HG03108 (cell line): ENCODE measurements around the gene CHD6.

ENCODE experiments used
- ATAC-seq: cut with Tn5 transposase; IDR thresholded peaks from one replicate; pipeline ENCODE4 v1.9.1; 2021; ENCODE audit warnings: moderate library complexity; ENCODE audit not compliant: unreplicated experiment

The CHD6 gene

DNA sequence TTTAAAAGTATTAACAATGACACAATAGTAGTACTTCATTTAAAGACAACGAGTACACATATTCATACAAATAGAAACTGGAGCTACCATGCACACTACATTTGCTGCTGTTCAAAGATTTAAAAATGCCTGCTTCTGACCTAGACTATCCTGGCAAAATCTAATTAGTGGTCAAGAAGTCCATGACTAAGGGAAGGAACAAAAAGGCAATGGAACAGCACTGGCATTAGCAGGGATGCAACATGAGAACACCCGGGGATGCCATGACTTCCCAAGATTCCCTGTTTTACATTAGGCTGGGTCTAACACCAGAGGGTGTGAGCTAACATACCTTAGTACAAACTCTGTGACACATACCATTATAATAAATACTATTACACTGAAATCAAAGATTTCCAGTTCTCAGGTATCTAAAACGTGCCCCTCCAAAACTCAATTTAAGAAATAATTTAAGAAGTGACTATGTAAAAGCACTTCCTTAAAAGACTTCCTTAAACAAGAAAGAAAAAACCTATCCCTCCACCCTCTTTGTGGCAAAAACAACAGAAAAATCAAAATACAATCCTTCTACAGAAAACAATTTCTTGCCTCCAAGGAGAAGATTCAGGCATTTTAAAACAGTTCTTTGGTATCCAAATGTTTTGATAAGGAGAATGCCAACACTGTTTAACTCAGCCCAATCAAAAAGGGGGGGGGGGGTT lies 25.5 kb downstream of the CHD6 start:
- ATAC-seq = no peak

DNA sequence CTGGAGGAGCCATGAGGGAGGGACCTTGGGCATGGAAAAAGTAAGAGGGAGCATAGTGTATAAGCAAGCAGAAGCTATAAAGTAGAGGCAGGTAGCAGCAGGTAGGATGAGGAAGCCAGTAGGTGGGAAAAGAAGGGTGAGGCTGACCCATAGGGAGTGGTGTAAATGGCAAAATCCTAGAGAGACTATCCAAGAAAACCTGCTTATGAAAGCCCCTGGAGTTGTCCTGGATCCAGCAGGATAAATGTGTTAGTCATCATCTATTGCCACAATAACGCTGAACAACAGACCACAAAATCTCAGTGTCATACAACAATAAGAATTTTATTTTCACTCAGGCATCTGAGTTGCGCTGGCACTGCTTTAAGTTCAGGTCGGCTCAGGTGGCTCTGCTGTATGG lies 30.2 kb downstream of the CHD6 start:
- no peak for ATAC-seq

GRCh38 chr20:41587523-41587922 lies 30.7 kb downstream of the CHD6 start:
- ATAC-seq = no peak

GRCh38 chr20:41586772-41587171 lies 31.4 kb downstream of the CHD6 start:
- no peak for ATAC-seq

- ATAC-seq = no peak
Observed at GRCh38 chr20:41580350-41580749, 37.8 kb downstream of the CHD6 start.

DNA sequence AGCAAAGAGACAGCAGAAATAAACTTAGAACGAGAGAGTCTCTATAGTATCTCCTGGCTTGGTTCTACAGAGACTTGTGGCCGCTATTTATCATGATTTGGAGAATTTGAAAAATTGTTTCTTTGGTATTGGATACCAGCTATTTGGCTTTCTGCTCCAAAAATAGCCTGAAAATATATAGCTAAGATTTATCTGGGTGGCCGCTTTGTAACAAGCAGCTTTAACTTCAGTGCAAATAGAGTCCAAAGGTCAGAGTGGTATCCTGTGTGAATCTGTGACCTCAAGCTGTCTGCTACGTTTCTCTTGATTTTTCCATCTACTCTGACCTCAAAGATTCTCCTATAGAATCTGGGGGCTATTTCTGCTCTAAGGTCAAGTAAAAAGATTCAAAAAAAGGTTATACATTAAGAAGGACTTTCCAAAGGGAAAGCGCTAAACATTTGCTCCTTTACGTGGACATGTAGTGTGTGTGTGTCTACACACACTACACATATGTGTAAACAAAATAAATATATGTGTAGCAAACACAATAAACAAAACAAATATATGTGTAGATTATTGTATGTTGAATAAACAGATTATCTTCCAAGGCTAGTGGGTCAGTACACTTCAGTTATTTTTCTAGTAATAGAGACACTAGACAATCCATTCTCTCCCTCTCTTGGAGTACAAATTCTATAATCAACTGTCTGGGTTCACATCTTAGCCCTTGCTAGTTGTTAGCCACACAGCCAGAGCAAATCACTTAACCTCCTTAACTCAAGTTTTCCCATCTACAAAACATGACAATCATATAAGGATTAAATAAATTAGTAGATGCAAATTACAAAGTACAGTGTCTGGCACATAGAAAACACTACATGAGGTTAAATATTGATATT lies 40.8 kb downstream of the CHD6 start:
- no peak for ATAC-seq

DNA sequence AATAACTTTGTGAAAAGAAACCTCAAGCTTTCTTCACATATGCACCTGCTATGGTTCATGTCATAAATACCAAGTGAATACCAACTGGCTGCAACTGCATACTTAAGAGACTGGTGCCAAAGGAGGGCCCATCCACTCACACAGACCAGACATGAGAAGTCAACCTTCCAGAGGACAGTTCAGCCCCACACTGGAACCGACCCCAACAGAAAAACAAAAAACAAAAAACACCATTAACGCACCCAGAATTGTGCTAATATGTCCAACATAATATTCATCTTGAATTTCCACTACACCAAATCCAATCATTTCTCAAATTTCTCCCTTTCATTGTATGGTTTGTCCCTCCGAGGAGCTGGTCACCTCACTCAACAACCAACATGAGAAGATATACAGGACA lies 42.8 kb downstream of the CHD6 start:
- ATAC-seq = no peak

- ATAC-seq = no peak
Observed at GRCh38 chr20:41574802-41575389, 43.3 kb downstream of the CHD6 start.

DNA sequence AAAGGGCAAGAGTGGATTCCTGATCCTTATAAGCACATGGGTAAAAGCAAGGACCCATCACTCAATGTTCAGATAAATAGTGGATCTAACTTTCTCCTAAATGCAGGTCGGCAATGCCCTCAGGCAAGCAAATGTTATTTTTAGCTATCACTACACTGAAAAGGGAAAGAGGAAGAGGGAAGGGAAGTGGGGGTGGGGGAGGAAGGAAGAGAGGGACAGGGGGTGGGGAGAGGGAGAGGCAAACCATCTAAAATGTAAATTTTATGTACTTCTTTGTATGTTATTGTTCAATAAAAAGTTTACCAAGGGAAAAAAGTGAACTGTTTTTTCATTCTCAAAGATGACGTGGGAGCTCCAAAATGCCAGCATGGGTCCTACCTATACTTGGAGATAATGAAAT lies 44.2 kb downstream of the CHD6 start:
- no peak for ATAC-seq

- ATAC-seq = no peak
Observed at GRCh38 chr20:41572010-41572572, 46.1 kb downstream of the CHD6 start.

DNA sequence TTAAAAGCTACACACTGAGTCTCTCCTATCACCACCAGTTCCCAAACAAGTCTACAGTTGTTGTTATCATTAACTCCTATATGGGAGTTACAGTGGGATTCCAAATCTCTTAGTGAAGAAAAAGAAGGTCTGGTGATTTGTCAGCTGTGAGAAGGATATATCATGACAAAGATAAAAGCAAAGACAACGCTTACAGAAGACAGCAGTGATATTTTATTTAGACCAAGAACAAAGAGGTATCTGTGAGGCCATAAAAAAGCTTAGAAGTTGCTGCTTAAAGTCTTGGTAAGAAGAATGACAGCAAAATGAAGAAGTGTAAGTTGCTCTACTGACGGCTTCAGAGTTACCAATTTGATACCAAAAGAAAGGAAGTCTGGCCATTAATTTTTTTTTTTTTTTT lies 47.2 kb downstream of the CHD6 start:
- ATAC-seq = no peak

GRCh38 chr20:41570557-41570956 lies 47.6 kb downstream of the CHD6 start:
- ATAC-seq = no peak

GRCh38 chr20:41567615-41568014 lies 50.6 kb downstream of the CHD6 start:
- no peak for ATAC-seq

DNA sequence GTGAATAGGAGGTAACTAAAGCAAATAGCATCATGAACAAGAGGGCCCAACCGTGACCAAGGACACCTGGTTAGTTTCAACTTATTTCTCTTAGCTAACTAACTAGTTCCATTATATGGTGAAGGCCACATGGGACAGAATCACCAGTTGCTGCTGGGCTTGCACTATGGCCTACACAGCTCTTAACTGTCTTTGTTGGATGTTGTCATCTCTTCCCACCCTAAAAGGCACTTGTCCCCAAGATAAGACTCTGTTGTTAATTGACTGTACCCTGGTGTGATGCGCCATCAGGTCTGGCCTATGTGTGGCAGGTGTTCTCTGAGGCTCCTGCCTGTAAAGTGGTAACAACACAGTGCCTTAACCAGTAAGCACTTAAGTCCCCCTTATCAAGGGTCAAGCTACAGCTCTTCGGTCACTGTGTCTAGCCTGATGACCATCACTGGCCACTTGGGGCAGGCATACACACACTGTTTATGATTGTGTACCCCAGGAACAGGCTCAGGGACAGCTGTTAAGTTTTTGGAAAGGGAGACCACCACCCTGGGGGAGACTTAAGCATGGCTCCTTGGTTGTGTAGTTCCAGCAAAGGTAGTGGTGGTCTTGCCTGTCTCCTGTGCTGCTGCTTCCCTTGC lies 51.2 kb downstream of the CHD6 start:
- no peak for ATAC-seq

DNA sequence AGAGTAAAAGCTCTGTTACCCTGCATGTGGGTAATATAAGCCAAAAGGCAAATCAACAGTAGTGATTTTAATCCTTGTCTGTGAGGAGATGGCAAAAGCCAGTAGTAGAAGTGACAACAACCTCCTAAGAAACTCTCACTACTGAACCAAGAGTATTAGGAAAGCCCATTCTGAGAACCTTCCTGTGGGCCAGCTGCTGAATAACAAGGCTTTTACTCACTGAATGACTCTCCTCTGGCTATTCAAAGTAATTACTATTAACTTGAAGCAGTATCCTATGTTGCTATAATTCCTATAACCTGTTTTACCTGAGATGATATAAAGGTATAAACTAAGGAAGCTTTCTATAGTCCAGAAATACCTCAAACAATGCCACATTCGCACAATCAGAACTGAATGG lies 55.1 kb downstream of the CHD6 start:
- ATAC-seq = no peak

DNA sequence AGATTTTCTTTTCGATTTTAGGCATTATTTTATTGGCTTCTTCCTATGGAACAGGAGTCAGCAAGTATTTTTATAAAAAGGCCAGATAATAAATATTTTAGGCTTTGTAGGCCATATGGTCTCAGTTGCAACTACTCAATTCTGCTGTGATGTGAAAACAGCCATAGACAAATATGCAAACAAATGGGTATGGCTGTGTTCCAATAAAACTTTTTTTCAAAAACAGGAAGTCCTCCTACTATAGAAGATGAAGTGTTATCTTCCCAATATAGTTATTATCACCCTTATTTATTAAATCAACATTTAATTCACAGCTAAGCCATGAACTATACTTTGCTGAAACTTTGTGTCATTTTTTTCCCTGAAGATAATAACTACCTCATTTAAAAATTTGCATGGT lies 57.2 kb downstream of the CHD6 start:
- ATAC-seq = no peak

GRCh38 chr20:41559658-41560057 lies 58.5 kb downstream of the CHD6 start:
- no peak for ATAC-seq

- no peak for ATAC-seq
Observed at GRCh38 chr20:41553142-41553879, 64.9 kb downstream of the CHD6 start.

DNA sequence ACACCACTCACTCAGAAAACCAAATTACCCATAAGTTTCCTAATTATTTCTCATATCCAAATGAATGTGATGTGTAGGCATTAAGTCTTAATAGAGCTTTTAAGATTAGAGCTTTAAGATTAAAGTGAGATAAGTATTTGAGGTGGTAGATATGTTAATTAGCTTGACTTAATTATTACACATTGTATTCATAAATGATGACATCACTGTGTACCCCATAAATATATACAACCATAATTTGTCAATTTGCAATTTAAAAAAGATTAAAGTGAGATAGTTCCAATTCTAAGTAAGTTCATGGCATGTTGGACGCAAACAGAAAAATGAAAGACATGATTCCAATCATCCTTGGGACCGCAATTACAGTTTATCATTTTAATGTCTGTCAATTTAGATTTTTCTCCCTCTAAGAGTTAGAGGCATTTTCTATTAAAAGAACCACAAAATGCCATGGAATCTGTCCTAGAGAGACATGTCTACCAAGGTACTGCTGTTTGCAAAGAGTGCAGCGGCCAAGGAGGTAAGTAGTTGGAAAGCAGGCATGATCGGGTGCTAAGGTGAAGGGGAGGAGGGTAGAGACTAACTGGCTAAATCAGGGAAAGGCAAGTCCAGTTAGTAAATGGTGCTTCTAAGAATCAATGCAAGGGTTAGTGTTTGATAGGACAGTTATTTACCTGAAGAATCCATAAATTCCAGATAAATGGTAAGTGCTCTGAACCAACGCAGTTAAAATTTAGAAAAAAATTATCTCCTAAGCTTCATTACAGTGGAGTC lies 65.7 kb downstream of the CHD6 start:
- ATAC-seq = no peak
